DMS114 treated with DMSO at 0.1 percent for 48 hours (cell line): ENCODE data around the gene LRRTM3.

Source experiments
- DNase-seq: peaks from one replicate; lab custom pipeline; 2025; ENCODE audit not compliant: unreplicated experiment; lab: John Stamatoyannopoulos, UW

LRRTM3 gene

DNA sequence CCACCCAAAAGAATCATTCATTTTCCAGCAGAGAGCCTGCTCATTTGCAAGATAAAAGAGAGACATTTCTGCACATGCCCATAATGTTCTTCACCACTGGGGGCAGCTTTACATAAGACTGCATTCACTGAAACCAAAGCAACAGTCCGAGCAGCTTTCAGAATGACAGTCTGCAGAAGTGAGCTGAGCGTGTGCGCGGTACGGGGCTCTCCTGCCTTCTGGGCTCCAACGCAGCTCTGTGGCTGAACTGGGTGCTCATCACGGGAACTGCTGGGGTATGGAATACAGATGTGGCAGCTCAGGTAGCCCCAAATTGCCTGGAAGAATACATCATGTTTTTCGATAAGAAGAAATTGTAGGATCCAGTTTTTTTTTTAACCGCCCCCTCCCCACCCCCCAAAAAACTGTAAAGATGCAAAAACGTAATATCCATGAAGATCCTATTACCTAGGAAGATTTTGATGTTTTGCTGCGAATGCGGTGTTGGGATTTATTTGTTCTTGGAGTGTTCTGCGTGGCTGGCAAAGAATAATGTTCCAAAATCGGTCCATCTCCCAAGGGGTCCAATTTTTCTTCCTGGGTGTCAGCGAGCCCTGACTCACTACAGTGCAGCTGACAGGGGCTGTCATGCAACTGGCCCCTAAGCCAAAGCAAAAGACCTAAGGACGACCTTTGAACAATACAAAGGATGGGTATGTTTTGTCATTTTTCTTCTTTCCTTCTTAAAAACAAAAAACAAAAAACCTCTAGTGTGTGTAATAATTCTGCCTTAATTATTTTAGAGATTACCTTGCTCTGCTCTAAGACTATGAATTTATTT, at the start of gene LRRTM3:
LRRTM3 (plus strand) TSS at position 141 of the 820 bp plus-strand sequence.
- DNase-seq = peak; percentile 84

DNA sequence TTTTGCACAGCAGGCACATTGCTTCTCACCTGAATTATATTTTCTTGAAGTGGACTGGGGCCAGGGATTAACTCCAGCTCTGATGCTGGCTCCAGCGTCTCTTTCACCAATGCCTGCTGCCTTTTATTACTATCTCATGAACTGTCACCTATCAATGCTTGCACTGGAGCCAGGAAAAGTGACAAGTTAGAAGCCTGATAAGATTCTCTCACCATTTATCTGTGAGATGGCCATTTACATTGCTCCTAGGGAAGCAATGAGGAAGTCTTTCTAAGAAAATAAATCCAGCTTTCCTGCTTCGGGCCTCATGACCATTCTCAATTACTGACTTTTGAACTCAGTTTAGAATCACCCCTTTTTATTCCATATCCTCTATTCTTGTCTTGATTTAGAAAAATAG, 48.5 kb upstream of the LRRTM3 start:
- DNase-seq = no peak

GRCh38 chr10:66880292-66880691, 45.5 kb upstream of the LRRTM3 start:
- no peak for DNase-seq

DNA sequence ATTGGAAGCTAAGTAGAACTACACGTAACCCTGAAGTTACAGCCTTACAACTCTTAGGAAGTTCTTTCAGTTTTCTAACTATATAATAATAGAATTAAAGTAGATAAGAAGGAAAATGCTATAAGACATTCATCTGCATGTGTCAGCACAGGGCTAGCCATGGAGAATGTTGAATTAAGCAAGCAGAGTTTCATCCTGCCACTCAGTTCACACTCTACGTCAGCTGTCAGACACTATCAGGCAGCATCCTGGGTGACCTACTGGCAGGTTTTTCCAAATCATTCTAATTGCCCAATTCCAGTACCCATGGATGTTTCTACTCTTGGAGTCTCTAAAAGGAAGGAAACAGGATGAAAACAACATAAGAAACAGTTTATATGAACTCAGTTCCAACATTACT, 45.0 kb upstream of the LRRTM3 start:
- no peak for DNase-seq

- no peak for DNase-seq
Observed at GRCh38 chr10:66881814-66882213, 44.0 kb upstream of the LRRTM3 start.

- DNase-seq = no peak
Observed at GRCh38 chr10:66882271-66882670, 43.6 kb upstream of the LRRTM3 start.

- DNase-seq = no peak
Observed at GRCh38 chr10:66886848-66887247, 39.0 kb upstream of the LRRTM3 start.

- DNase-seq = no peak
Observed at GRCh38 chr10:66888237-66888636, 37.6 kb upstream of the LRRTM3 start.

DNA sequence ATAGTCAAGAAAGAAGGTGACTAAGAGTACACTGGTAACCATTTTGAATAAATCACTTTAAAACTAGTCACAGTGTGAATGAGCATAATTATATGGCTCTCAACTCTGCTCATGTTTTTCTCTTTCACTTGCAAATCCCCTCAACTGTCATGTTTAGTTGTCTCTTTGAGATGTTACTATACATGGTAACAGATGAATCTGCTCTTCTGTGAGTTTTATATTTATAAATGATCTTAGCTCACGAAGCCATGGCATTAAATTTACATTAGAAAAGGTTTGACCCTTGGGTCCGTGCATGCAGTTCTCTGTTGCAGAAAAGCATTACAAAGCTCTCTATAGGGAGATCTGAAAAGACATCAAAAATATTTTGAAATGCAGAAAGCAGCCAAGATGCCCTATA, 33.0 kb upstream of the LRRTM3 start:
- DNase-seq = no peak

DNA sequence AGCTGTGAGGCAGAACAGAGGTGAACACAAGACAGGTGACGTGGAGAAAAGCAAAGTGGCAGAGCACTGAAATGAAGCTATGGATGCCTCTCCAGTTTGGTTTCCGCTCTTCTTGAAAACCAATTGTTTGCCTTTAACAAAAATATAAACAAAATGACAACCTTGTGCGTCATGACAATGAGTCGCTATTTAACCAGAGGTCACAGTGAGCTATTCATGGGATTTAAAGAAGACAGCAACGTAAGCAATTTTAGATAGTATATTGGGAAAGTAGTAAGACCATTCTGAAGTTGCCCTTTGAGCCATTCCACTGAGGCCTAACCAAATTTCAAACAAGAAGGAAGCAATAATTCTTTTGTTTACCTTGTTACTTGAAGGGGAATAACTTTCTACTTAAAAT, 15.2 kb upstream of the LRRTM3 start:
- DNase-seq = no peak

GRCh38 chr10:66916030-66916429, 9.8 kb upstream of the LRRTM3 start:
- no peak for DNase-seq

DNA sequence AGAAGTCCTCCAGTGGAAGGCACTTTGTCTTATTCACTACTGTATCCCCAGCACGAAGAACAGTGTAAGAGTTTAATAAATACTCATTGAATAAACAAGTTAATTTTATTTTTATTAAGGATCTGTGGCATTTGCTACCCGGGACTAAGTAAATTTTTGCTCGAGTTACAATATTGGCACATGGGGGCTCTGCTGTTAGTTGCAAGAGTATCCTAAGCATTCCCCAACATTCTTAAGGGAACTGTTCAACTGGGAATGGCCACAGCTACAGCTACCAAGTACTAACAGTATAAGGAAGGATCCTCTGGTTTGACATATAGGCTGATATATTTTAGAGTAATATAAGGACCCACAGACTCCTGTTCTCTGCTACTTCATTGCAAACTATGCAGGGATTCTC, 8.7 kb upstream of the LRRTM3 start:
- no peak for DNase-seq

DNA sequence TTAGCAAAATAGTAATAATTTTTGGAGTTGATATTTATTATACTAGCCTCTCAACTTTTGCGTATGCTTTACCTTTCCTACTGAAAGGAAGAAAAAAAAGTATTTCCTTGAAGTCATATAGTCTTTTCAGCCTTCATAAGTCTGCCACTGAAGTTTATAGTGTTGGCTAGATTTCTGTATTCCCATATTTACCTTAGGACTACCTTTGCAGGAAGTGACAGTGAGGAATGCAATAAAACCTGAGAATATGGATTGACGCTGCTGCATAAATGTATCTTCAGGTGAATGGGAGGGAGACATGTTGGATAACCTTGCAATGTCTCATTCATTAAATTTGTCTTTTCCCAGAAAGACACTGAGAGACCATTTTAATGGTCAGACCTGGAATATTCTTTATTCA, 6.6 kb upstream of the LRRTM3 start:
- no peak for DNase-seq

GRCh38 chr10:66924674-66925345, 1.0 kb upstream of the LRRTM3 start:
- DNase-seq = no peak

DNA sequence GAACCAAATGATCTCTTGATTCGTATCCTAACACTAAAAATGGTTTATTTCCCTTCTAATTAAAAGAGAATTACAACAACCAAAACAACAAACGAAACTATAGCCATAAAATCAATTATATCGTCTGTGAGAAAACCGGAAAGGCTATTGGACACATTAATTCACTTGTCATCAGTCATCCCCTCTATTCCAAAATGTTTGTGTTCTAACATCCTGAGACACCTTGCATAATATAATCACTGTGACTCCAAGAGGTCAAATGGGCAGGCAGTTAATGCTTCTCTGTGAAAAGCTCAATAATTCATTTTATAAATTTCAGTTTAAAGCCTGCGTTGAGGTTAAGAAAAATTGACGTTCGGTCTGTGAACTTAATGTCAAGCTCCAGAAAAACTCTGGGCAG, 463 bp upstream of the LRRTM3 start:
- DNase-seq = no peak

DNA sequence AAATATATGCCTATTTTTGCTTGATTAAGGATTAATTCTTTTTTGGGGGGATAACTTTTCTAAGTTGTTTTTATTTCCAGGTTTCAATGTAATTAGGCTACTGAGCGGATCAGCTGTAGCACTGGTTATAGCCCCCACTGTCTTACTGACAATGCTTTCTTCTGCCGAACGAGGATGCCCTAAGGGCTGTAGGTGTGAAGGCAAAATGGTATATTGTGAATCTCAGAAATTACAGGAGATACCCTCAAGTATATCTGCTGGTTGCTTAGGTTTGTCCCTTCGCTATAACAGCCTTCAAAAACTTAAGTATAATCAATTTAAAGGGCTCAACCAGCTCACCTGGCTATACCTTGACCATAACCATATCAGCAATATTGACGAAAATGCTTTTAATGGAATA, 1.0 kb downstream of the LRRTM3 start:
- no peak for DNase-seq

DNA sequence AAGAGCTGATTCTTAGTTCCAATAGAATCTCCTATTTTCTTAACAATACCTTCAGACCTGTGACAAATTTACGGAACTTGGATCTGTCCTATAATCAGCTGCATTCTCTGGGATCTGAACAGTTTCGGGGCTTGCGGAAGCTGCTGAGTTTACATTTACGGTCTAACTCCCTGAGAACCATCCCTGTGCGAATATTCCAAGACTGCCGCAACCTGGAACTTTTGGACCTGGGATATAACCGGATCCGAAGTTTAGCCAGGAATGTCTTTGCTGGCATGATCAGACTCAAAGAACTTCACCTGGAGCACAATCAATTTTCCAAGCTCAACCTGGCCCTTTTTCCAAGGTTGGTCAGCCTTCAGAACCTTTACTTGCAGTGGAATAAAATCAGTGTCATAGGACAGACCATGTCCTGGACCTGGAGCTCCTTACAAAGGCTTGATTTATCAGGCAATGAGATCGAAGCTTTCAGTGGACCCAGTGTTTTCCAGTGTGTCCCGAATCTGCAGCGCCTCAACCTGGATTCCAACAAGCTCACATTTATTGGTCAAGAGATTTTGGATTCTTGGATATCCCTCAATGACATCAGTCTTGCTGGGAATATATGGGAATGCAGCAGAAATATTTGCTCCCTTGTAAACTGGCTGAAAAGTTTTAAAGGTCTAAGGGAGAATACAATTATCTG, 1.6 kb downstream of the LRRTM3 start:
- DNase-seq = no peak

- peak; percentile 26 for DNase-seq
Observed at GRCh38 chr10:66927971-66928770, 2.3 kb downstream of the LRRTM3 start.

- DNase-seq = no peak
Observed at GRCh38 chr10:66928776-66929175, 2.9 kb downstream of the LRRTM3 start.

DNA sequence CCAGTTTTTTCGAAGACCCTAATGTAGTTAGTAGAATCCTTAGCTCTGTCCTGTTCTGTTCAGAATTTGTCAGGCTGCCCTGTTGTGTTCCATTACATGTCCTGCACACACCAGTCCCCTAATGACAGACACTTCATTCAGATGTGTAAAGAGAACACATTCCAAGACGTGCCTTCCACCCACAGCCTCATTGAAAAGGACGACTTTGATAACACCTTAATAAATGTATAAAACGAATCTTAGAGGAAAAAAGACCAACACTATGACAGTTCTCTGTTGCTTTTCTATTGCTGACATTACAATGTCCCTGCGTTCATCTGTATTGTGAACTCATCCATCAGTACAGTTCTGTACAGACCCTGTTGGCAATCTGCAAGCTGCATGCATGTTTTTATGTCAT, 3.5 kb downstream of the LRRTM3 start:
- no peak for DNase-seq

GRCh38 chr10:66931340-66931948, 5.6 kb downstream of the LRRTM3 start:
- DNase-seq = peak; percentile 74
